ENCODE data around the gene PHTF1. TPM values are rescaled to one million over a fixed set of nuclear protein-coding genes. Genes with fewer than 3 reads are reported as not detected.

PHTF1 gene
- total RNA-seq, 4 donors from 2014 or later, result 7.6 to 30.3 (median 17.0) TPM

DNA sequence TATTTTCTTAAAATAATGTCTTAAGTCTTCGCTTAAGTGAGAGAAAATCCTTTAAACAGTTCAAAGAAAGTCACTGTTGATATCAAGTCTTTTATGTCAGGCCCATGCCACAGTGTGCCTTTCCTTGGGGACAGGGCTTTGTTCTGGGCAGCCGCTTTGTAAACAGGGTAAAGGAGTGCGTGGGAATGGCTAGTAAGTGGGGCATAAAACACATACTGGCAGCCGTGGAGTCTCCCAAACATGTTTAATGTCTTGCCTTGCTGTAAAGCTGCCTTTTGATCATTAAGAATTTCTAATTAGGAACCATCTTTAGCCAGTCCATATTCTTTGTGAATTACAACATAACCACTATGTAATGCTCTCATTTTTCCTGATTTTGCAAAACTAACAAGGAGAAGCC is 99.7 kb downstream of the PHTF1 start:
- Histone ChIP-seq H3K27me3 (no peaks in the 10 kb centered on the region), H3K9me3 (no peaks in the 10 kb centered on the region), H3K4me3 (no peak overlapping the region), H3K27ac (peak overlapping the region; percentile 40 to 60), H3K4me1 (no peaks in the 10 kb centered on the region), H3K36me3 (no peaks in the 10 kb centered on the region)
- TF ChIP-seq POLR2A (IDR thresholded peaks at IDR 0.05), result no peak
- TF ChIP-seq, protein P1, sequence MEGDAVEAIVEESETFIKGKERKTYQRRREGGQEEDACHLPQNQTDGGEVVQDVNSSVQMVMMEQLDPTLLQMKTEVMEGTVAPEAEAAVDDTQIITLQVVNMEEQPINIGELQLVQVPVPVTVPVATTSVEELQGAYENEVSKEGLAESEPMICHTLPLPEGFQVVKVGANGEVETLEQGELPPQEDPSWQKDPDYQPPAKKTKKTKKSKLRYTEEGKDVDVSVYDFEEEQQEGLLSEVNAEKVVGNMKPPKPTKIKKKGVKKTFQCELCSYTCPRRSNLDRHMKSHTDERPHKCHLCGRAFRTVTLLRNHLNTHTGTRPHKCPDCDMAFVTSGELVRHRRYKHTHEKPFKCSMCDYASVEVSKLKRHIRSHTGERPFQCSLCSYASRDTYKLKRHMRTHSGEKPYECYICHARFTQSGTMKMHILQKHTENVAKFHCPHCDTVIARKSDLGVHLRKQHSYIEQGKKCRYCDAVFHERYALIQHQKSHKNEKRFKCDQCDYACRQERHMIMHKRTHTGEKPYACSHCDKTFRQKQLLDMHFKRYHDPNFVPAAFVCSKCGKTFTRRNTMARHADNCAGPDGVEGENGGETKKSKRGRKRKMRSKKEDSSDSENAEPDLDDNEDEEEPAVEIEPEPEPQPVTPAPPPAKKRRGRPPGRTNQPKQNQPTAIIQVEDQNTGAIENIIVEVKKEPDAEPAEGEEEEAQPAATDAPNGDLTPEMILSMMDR (IDR thresholded peaks at IDR 0.05), result no peak
- DNase-seq, result no peak
- intact Hi-C loops (cut with DNase I; ENCODE audit: low total_unique reads), result no loop called here

DNA sequence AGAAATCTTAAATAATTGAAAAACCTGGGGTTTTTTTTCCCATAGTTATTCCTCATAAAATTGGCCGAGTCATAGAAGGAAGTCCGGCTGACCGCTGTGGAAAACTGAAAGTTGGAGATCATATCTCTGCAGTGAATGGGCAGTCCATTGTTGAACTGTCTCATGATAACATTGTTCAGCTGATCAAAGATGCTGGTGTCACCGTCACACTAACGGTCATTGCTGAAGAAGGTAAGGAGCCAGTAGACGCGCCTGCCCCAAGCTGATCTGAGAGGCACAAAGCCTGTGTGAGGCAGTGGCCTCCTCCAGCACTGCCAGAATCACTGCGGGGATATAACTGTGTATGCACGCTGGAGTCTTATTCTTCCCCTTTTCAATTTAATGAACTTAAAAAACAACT is 100.3 kb downstream of the PHTF1 start:
- DNase-seq, result no peak
- no peak overlapping the region for H3K4me3 ChIP-seq
- intact Hi-C loops (cut with DNase I; ENCODE audit: low total_unique reads), result no loop called here
- H3K27me3 ChIP-seq, result no peaks in the 10 kb centered on the region
- no peaks in the 10 kb centered on the region for H3K9me3 ChIP-seq
- no peaks in the 10 kb centered on the region for H3K4me1 ChIP-seq
- TF ChIP-seq POLR2A (IDR thresholded peaks at IDR 0.05), result no peak
- TF ChIP-seq, protein P1 (IDR thresholded peaks at IDR 0.05), result no peak
- peak overlapping the region; percentile 40 to 60 for H3K27ac ChIP-seq
- no peaks in the 10 kb centered on the region for H3K36me3 ChIP-seq

DNA sequence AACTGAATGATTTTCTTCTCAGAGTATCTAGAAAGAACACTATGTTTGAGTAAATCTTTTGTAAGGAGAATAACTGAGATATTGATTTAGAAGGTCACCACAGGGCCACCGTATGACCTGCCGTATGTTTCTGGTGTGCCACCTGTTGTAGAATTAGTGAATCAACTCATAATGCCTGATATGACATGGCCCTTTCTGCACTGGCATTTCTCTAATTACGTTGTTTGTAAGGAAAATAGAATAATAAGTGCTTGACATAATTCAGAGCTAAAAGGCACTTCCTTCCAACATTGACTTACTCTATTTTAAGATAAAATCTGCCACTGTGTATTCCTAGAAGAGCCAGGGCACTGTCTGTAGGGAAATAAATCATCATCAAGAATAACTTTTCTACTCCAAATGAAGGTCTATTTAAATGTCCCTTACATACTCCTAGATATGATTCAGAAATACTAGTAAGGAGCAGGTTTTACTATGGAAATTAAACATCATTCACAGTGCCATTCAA is 101.7 kb downstream of the PHTF1 start:
- H3K9me3 ChIP-seq, result no peaks in the 10 kb centered on the region
- DNase-seq, result no peak
- H3K27ac ChIP-seq, result peak overlapping the region in 1 of 2 donors; percentile 19
- no peaks in the 10 kb centered on the region for H3K4me1 ChIP-seq
- no peaks in the 10 kb centered on the region for H3K27me3 ChIP-seq
- TF ChIP-seq, protein P1 (IDR thresholded peaks at IDR 0.05), result no peak
- no peak for TF ChIP-seq POLR2A (IDR thresholded peaks at IDR 0.05)
- no peaks in the 10 kb centered on the region for H3K36me3 ChIP-seq
- no peak overlapping the region for H3K4me3 ChIP-seq
- intact Hi-C loops (cut with DNase I; ENCODE audit: low total_unique reads), result no loop called here

DNA sequence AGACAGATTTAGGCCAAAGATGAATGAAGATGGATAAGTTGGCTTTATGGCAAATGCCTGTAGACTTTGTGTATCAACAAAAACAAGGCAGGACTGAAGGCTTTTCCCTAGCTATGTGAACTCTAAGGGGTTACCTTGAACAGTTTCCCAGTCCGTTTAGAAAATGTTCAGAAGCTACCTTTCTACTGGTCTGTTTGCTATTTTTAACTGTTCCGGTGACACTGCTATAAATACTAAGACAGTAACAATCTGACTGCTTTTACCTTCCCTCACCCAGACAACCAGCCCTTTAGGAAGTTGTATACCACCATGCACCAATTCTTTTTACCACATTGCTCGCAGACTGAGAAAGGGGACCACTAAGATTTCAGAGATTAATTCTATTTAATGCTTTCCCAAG is 102.2 kb downstream of the PHTF1 start:
- no peaks in the 10 kb centered on the region for H3K27me3 ChIP-seq
- H3K9me3 ChIP-seq, result no peaks in the 10 kb centered on the region
- H3K4me1 ChIP-seq, result no peaks in the 10 kb centered on the region
- no peak for DNase-seq
- H3K27ac ChIP-seq, result peak overlapping the region in 1 of 2 donors; percentile 19
- H3K4me3 ChIP-seq, result no peak overlapping the region
- intact Hi-C loops (cut with DNase I; ENCODE audit: low total_unique reads), result no loop called here
- H3K36me3 ChIP-seq, result no peaks in the 10 kb centered on the region
- TF ChIP-seq POLR2A (IDR thresholded peaks at IDR 0.05), result no peak
- TF ChIP-seq, protein P1 (IDR thresholded peaks at IDR 0.05), result no peak

DNA sequence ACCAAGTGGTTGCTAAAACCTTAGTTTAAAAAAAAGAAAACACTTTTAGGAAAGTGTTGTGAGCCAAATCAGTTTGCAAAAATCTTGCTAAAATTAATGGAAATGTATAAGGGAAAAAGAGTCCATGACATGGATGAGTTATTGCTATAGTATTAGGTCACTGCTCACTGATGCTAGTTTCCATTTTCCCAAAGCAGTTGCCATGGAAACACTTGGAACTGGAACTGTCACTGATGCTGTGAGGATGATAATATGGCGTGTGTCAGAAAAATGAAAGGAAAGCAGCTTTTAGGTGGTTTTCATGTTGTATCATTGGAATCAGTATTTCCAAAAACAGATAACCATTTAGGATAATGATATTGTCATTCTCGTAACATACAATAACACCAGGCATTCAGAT is 104.4 kb downstream of the PHTF1 start:
- no peak for TF ChIP-seq POLR2A (IDR thresholded peaks at IDR 0.05)
- TF ChIP-seq, protein P1 (IDR thresholded peaks at IDR 0.05), result no peak
- no peaks in the 10 kb centered on the region for H3K36me3 ChIP-seq
- intact Hi-C loops (cut with DNase I; ENCODE audit: low total_unique reads), result no loop called here
- no peak for DNase-seq
- no peak overlapping the region for H3K27ac ChIP-seq
- no peak overlapping the region for H3K4me3 ChIP-seq
- H3K27me3 ChIP-seq, result no peaks in the 10 kb centered on the region
- H3K9me3 ChIP-seq, result no peaks in the 10 kb centered on the region
- no peaks in the 10 kb centered on the region for H3K4me1 ChIP-seq
